Trophoblast cell (in vitro differentiated cells and primary cell): ENCODE results near the gene TC2N.

Source experiments
- DNase-seq, 2 donors: peaks; one replicate each; pipeline ENCODE4 v3.0.0-alpha.2; 2016
- H2AFZ ChIP-seq: 2 replicates; pipeline ENCODE4 v1.6.1; 2013; ENCODE audit warnings: low read length, moderate library complexity, mild to moderate bottlenecking; ENCODE audit not compliant: insufficient read depth, poor library complexity
- H2AK5ac ChIP-seq: 2 replicates; pipeline ENCODE4 v1.6.1; 2013; ENCODE audit warnings: mild to moderate bottlenecking, low read length
- H2BK120ac ChIP-seq: 2 replicates; pipeline ENCODE4 v1.6.1; 2013; ENCODE audit warnings: low read length, mild to moderate bottlenecking, moderate library complexity; ENCODE audit not compliant: insufficient read depth, poor library complexity
- H2BK12ac ChIP-seq: 2 replicates; pipeline ENCODE4 v1.6.1; 2013; ENCODE audit warnings: mild to moderate bottlenecking, low read length, moderate library complexity
- H2BK5ac ChIP-seq: 2 replicates; pipeline ENCODE4 v1.6.1; 2013; ENCODE audit warnings: low read length, low read depth, moderate library complexity, mild to moderate bottlenecking; ENCODE audit not compliant: poor library complexity
- H3K14ac ChIP-seq: 2 replicates; pipeline ENCODE4 v1.6.1; 2013; ENCODE audit warnings: mild to moderate bottlenecking, low read length
- H3K18ac ChIP-seq: 2 replicates; pipeline ENCODE4 v1.6.1; 2013; ENCODE audit warnings: mild to moderate bottlenecking, low read length
- H3K23ac ChIP-seq: 2 replicates; pipeline ENCODE4 v1.6.1; 2013; ENCODE audit warnings: low read length
- H3K27ac ChIP-seq: 2 replicates; pipeline ENCODE4 v1.5.1; 2013; ENCODE audit warnings: low read depth, mild to moderate bottlenecking, inconsistent platforms, low read length, moderate library complexity
- H3K27me3 ChIP-seq: 2 replicates; pipeline ENCODE4 v1.6.1; 2013; ENCODE audit warnings: inconsistent platforms, mild to moderate bottlenecking, low read length, moderate library complexity; ENCODE audit not compliant: insufficient read depth
- H3K36me3 ChIP-seq, 2 experiments: 1 replicate in 1 of 2; 2 replicates in 1 of 2; pipeline ENCODE4 v1.6.1; 2013; ENCODE audit warnings: low read length in 2 of 2, mild to moderate bottlenecking in 2 of 2, moderate library complexity in 1 of 2; ENCODE audit not compliant: insufficient read depth in 2 of 2, control insufficient read depth in 1 of 2
- H3K4ac ChIP-seq: 2 replicates; pipeline ENCODE4 v1.6.1; 2013; ENCODE audit warnings: low read depth, mild to moderate bottlenecking, low read length, moderate library complexity
- H3K4me1 ChIP-seq, 2 experiments: 1 replicate in 1 of 2; 2 replicates in 1 of 2; pipeline ENCODE4 v1.6.1; 2013; ENCODE audit warnings: low read length in 2 of 2, mild to moderate bottlenecking in 2 of 2, moderate library complexity in 1 of 2; ENCODE audit not compliant: insufficient read depth in 2 of 2, control insufficient read depth in 1 of 2
- H3K4me2 ChIP-seq: 2 replicates; pipeline ENCODE4 v1.6.1; 2013; ENCODE audit warnings: inconsistent platforms, mild to moderate bottlenecking, low read length, moderate library complexity
- H3K4me3 ChIP-seq: 2 replicates; pipeline ENCODE4 v1.5.1; 2013; ENCODE audit warnings: mild to moderate bottlenecking, low read depth, low read length, inconsistent platforms
- H3K79me1 ChIP-seq: one replicate; pipeline ENCODE4 v1.6.1; 2013; ENCODE audit warnings: low read length
- H3K79me2 ChIP-seq: 2 replicates; pipeline ENCODE4 v1.6.1; 2013; ENCODE audit warnings: low read length, mild to moderate bottlenecking; ENCODE audit not compliant: control insufficient read depth, insufficient read depth, poor library complexity
- H3K9ac ChIP-seq: 2 replicates; pipeline ENCODE4 v1.6.1; 2013; ENCODE audit warnings: mild to moderate bottlenecking, low read length
- H3K9me3 ChIP-seq: 2 replicates; pipeline ENCODE4 v1.6.1; 2013; ENCODE audit warnings: low read depth, mild to moderate bottlenecking, control low read depth, inconsistent platforms, low read length; ENCODE audit not compliant: insufficient read depth
- H4K12ac ChIP-seq: 2 replicates; pipeline ENCODE4 v1.6.1; 2013; ENCODE audit warnings: low read depth, mild to moderate bottlenecking, low read length, moderate library complexity
- H4K8ac ChIP-seq: 2 replicates; pipeline ENCODE4 v1.6.1; 2013; ENCODE audit warnings: low read depth, mild to moderate bottlenecking, low read length, moderate library complexity
- H4K91ac ChIP-seq: one replicate; pipeline ENCODE4 v1.6.1; 2013; ENCODE audit warnings: low read depth, mild to moderate bottlenecking, low read length, moderate library complexity
- WGBS: extraction: QIAGEN DNeasy Blood & Tissue Kit; methylation state at CpG from one replicate; pipeline ENCODE4 v1.1.7; 2013; ENCODE audit warnings: missing lambda C conversion rate; ENCODE audit not compliant: insufficient read length, insufficient coverage; ENCODE audit errors: extremely low coverage; 5-methylcytosine and 5-hydroxymethylcytosine counted together

Gene TC2N

DNA sequence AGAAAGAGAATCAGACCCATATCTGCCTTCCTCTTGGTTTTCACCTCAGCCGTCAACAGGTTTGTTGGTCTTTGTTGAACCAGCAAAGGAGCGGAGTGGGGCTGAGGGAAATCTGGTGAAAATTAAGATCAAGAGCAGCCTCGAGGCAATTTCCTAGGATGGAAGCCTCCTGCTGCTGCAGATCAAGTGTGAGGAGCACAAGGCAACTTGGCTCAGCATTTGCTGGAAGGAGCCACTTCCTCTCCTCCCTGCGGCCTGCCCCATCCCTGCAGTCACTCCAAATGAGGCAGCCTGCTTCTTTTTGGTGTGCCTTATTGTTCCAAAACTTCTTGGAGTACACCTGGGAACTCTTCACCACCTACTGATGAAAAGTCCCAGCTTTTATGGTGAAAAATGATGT is 4.9 kb downstream of the TC2N start:
- no peak overlapping the region for H3K27ac ChIP-seq
- H3K14ac ChIP-seq, result no peak overlapping the region
- no peaks in the 10 kb centered on the region for H3K79me1 ChIP-seq
- H2BK120ac ChIP-seq, result no peak overlapping the region
- no peak overlapping the region for H4K91ac ChIP-seq
- H3K23ac ChIP-seq, result no peak overlapping the region
- H3K36me3 ChIP-seq, result no peaks in the 10 kb centered on the region
- H3K9me3 ChIP-seq, result no peaks in the 10 kb centered on the region
- no peak overlapping the region for H2AK5ac ChIP-seq
- H2AFZ ChIP-seq, result no peak overlapping the region
- no peak overlapping the region for H4K12ac ChIP-seq
- no peaks in the 10 kb centered on the region for H3K27me3 ChIP-seq
- no peak overlapping the region for H4K8ac ChIP-seq
- H3K4me1 ChIP-seq, result no peaks in the 10 kb centered on the region
- no peak overlapping the region for H2BK12ac ChIP-seq
- H3K9ac ChIP-seq, result no peak overlapping the region
- DNase-seq, result no peak
- H3K18ac ChIP-seq, result no peak overlapping the region
- no CpG with 5 or more reads among the region's 4 CpGs for WGBS
- H3K79me2 ChIP-seq, result no peaks in the 10 kb centered on the region
- H2BK5ac ChIP-seq, result no peak overlapping the region
- H3K4ac ChIP-seq, result no peak overlapping the region
- H3K4me2 ChIP-seq, result no peak overlapping the region
- no peak overlapping the region for H3K4me3 ChIP-seq

DNA sequence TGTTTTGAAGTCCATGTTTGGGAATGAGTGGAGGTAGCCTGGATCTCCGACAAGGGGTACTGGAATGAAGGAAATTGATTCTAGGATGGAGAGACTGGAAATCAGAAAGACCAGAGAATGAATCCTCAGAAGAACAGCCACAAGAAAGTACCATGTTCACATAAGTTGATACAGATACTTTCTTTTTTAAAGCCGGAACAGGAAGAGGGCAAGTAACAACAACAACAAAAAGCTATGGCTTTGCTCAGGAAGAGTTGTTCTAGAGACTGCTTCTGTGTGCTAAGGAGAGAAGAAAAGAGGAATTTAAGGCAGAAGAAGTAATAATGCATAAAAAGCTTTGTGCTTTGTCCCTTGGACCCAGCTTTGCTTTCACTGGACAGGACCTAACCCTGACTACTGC is 6.2 kb downstream of the TC2N start:
- Histone ChIP-seq H3K4ac (no peak overlapping the region), H3K79me1 (no peaks in the 10 kb centered on the region), H3K4me2 (no peak overlapping the region), H3K79me2 (no peaks in the 10 kb centered on the region), H2AFZ (no peak overlapping the region), H3K36me3 (no peaks in the 10 kb centered on the region), H2BK120ac (no peak overlapping the region), H2BK12ac (no peak overlapping the region), H3K14ac (no peak overlapping the region), H3K4me3 (no peak overlapping the region), H3K27ac (no peak overlapping the region), H2AK5ac (no peak overlapping the region), H3K27me3 (no peaks in the 10 kb centered on the region), H3K4me1 (no peaks in the 10 kb centered on the region), H4K91ac (no peak overlapping the region), H3K23ac (no peak overlapping the region), H3K18ac (no peak overlapping the region), H4K12ac (no peak overlapping the region), H4K8ac (no peak overlapping the region), H3K9me3 (no peaks in the 10 kb centered on the region), H2BK5ac (no peak overlapping the region), H3K9ac (no peak overlapping the region)
- no peak for DNase-seq
- WGBS, result no CpG with 5 or more reads among the region's 2 CpGs

DNA sequence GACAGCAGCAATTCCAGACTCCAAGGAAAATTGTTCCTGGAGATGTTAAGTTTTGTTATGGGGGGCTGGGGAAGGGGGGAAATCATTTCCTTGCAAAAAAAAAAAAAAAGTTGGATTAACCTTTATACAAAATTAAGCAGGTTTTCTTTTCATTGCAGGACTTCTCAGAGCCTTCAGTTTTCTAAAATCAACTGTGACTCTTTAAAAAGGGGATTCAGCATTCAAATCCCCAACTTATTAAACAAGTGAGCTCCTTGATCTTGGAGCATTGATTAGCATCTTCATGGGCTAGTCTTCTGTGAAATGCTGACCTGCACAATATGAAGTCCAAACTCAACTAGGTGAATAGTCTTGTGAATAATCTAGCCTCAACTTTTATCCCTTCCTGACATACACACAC is 7.1 kb downstream of the TC2N start:
- H3K4me3 ChIP-seq, result no peak overlapping the region
- no peak overlapping the region for H2BK12ac ChIP-seq
- H3K27ac ChIP-seq, result no peak overlapping the region
- no peaks in the 10 kb centered on the region for H3K79me2 ChIP-seq
- H4K12ac ChIP-seq, result no peak overlapping the region
- no peak overlapping the region for H2BK120ac ChIP-seq
- H3K23ac ChIP-seq, result no peak overlapping the region
- H3K4me1 ChIP-seq, result no peaks in the 10 kb centered on the region
- no peak overlapping the region for H2AK5ac ChIP-seq
- no peaks in the 10 kb centered on the region for H3K36me3 ChIP-seq
- no peak overlapping the region for H4K8ac ChIP-seq
- no peak overlapping the region for H3K14ac ChIP-seq
- no peak overlapping the region for H2BK5ac ChIP-seq
- no peak overlapping the region for H3K4me2 ChIP-seq
- H3K4ac ChIP-seq, result no peak overlapping the region
- H3K79me1 ChIP-seq, result no peaks in the 10 kb centered on the region
- H3K9ac ChIP-seq, result no peak overlapping the region
- H3K27me3 ChIP-seq, result no peaks in the 10 kb centered on the region
- H3K9me3 ChIP-seq, result no peaks in the 10 kb centered on the region
- H3K18ac ChIP-seq, result no peak overlapping the region
- no peak for DNase-seq
- no peak overlapping the region for H2AFZ ChIP-seq
- H4K91ac ChIP-seq, result no peak overlapping the region

DNA sequence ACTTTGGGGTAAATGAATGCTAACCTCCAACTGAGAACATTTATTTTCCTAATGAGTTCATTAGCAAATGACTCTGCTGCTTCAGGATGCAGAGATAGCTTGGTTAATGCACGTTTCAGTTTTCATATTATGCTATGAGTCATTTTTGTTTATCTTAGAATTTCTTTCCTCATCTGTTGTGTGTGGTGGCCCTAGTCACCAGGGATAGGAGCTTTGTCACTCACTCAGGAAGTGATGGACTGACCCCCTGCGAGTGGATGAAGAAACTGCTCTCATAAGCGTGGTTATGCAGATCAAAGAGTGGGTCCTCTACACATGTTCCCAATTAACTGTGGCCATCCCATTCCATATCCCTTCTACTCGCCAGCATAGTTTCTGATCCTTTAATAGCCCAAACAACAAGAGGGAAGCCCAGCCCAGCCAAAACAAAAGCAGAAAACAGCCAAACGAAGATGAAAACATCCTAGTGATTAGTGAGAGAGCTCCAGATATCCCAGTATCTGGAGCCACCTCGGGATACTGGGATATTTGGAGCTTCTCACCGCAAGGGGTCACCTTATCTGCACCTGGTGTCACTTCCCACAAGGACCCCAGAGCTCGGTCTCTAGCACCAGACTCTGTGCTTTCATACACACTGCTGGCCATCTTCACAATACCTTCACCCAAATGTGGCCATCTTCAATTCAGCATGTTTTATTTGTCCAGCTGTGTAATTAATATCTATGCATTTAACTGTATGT is 8.6 kb downstream of the TC2N start:
- Histone ChIP-seq H3K79me2 (no peaks in the 10 kb centered on the region), H3K79me1 (no peaks in the 10 kb centered on the region), H3K18ac (no peak overlapping the region), H3K36me3 (no peaks in the 10 kb centered on the region), H3K4me3 (no peak overlapping the region), H2BK120ac (no peak overlapping the region), H2AFZ (no peak overlapping the region), H3K27ac (no peak overlapping the region), H3K23ac (no peak overlapping the region), H3K14ac (no peak overlapping the region), H3K4me2 (no peak overlapping the region), H4K8ac (no peak overlapping the region), H4K12ac (no peak overlapping the region), H3K4ac (no peak overlapping the region), H2AK5ac (no peak overlapping the region), H4K91ac (no peak overlapping the region), H3K9ac (no peak overlapping the region), H3K27me3 (no peaks in the 10 kb centered on the region), H3K9me3 (no peaks in the 10 kb centered on the region), H3K4me1 (no peaks in the 10 kb centered on the region), H2BK5ac (no peak overlapping the region), H2BK12ac (no peak overlapping the region)
- no CpG with 5 or more reads among the region's 8 CpGs for WGBS
- peak in 1 of 2 donors; percentile 15 for DNase-seq
